ENCODE data around the gene SLC12A9. TPM values are rescaled to one million over a fixed set of nuclear protein-coding genes. Genes with fewer than 3 reads are reported as not detected.
A peak's percentile ranks its signal among the peaks of the same experiment; 100 is the strongest.

Gene SLC12A9
- polyA plus RNA-seq, 3 donors from 2014 or later: 3.2 to 5.9 (median 4.7) TPM

- Mint-ChIP-seq H3K4me1 (no peaks in the 10 kb centered on the region), H3K27ac (no peak overlapping the region), H3K9me3 (no peaks in the 10 kb centered on the region), H3K36me3 (peaks cover 17 to 31% (median 25%) of the 10 kb centered on the region in 3 donors), H3K4me3 (no peak overlapping the region), H3K27me3 (ENCODE audit: low read depth in 3 of 3) (peaks cover 0 to 4% (median 4%) of the 10 kb centered on the region in 3 donors)
- DNase-seq: no peak
Measured at GRCh38 chr7:100860702-100861615, 8.4 kb downstream of the SLC12A9 start.

DNA sequence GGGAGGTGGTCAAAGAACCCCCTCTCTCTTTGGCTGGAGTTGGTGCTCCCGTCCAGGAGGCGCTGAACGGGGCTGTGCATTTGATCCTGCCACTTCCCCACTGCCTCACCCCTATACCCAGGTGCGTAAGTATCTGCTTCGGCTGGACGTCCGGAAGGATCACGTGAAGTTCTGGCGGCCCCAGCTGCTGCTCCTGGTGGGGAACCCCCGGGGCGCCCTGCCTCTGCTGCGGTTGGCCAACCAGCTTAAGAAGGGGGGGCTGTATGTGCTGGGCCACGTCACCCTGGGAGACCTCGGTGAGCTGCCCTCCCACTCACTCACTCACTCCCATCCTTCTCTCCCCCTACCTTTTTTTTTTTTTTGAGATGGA is 9.1 kb downstream of the SLC12A9 start:
- Mint-ChIP-seq H3K27me3 (ENCODE audit: low read depth in 3 of 3) (peaks cover 0 to 4% (median 4%) of the 10 kb centered on the region in 3 donors), H3K27ac (no peak overlapping the region), H3K36me3 (peaks cover 17 to 31% (median 25%) of the 10 kb centered on the region in 3 donors), H3K9me3 (no peaks in the 10 kb centered on the region), H3K4me3 (no peak overlapping the region), H3K4me1 (no peaks in the 10 kb centered on the region)
- DNase-seq: no peak

DNA sequence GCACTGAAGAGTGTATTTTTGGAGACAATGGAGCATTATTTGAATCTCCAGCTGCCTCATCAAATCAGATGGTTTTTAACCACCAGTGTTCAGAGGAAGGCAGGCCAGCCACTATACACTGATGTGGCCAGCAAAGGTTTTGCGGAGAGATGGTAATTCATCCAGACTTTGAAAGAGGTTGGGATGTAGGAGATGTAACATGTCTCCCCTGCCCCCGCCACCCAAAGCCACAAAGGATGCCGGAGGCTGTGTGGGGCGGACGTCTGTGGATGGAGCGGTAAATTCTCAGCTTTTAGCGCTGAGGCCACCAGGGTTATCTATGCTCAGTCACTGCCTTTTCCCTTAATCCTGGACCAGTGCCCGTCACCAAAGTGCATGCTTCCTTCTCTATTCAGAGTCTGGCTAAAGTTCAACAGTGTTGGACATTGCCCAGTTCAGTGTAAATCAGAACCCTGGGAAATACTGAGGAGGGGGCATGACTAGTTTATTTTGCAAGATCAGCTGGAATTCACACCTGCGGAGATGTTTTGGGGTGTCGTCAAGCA is 11.0 kb downstream of the SLC12A9 start:
- DNase-seq: no peak
- H3K27ac Mint-ChIP-seq: peak overlapping the region in 1 of 6 donors; percentile 29
- no peak overlapping the region for H3K4me3 Mint-ChIP-seq
- H3K9me3 Mint-ChIP-seq: no peaks in the 10 kb centered on the region
- peaks cover 0 to 4% (median 4%) of the 10 kb centered on the region in 3 donors for H3K27me3 Mint-ChIP-seq (ENCODE audit: low read depth in 3 of 3)
- H3K4me1 Mint-ChIP-seq: peaks cover 0 to 2% of the 10 kb centered on the region in 2 donors
- H3K36me3 Mint-ChIP-seq: peaks cover 17 to 27% (median 25%) of the 10 kb centered on the region in 3 donors

DNA sequence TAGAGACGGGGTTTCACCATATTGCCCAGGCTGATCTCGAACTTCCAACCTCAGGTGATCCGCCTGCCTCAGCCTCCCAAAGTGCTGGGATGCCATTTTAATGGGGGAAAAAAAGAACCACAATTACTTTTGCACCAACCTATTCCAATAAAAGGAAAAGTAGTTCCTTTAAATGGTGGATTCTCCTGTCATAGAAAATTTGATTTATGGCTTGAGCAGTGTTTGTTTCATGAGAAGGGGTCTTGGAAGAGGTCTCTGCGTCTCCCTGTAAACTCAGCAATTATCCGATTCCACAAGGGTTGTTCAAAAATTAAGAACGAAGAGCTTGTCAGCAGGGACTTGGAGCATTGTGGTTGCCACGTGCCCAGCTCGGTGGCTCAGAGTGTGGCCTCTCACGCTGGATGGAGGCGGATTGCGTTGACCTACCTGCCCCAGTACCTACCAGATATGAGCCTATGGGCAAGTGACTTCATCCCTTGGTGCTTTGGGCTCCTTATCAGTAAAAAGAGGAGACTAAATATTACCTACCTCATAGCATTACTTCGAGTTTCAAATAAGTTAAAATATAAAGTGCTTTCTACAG is 11.8 kb downstream of the SLC12A9 start:
- peaks cover 0 to 2% of the 10 kb centered on the region in 2 donors for H3K4me1 Mint-ChIP-seq
- DNase-seq: no peak
- H3K9me3 Mint-ChIP-seq: no peaks in the 10 kb centered on the region
- H3K4me3 Mint-ChIP-seq: no peak overlapping the region
- peaks cover 17 to 27% (median 25%) of the 10 kb centered on the region in 3 donors for H3K36me3 Mint-ChIP-seq
- H3K27me3 Mint-ChIP-seq (ENCODE audit: low read depth in 3 of 3): peaks cover 0 to 4% (median 4%) of the 10 kb centered on the region in 3 donors
- no peak overlapping the region for H3K27ac Mint-ChIP-seq

GRCh38 chr7:100865372-100865911 is 12.9 kb downstream of the SLC12A9 start:
- H3K27ac Mint-ChIP-seq: peak overlapping the region in 1 of 6 donors; percentile 34
- DNase-seq: no peak
- no peaks in the 10 kb centered on the region for H3K9me3 Mint-ChIP-seq
- peaks cover 15 to 18% (median 18%) of the 10 kb centered on the region in 3 donors for H3K36me3 Mint-ChIP-seq
- H3K27me3 Mint-ChIP-seq (ENCODE audit: low read depth in 3 of 3): peaks cover 0 to 4% (median 4%) of the 10 kb centered on the region in 3 donors
- peaks cover 0 to 2% of the 10 kb centered on the region in 2 donors for H3K4me1 Mint-ChIP-seq
- H3K4me3 Mint-ChIP-seq: no peak overlapping the region

DNA sequence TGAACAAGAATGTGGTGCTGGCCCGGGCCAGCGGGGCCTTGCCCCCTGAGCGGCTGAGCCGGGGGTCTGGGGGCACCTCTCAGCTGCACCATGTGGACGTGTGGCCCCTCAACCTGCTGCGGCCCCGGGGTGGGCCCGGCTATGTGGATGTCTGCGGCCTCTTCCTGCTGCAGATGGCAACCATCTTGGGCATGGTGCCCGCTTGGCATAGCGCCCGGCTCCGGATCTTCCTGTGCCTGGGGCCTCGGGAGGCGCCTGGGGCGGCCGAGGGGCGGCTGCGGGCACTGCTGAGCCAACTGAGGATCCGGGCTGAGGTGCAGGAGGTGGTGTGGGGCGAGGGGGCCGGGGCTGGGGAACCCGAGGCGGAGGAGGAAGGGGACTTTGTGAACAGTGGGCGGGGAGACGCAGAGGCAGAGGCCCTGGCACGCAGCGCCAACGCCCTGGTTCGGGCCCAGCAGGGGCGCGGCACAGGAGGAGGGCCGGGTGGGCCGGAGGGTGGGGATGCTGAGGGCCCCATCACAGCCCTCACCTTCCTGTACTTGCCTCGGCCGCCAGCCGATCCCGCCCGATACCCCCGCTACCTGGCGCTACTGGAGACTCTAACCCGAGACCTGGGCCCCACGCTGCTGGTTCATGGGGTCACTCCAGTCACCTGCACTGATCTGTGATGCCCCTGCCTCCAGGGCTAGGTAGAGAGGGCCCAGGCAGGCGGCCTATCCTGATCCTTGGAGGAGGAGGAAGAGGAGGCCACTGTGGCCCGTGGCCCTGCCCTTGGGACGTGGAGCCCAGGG is 13.6 kb downstream of the SLC12A9 start:
- no peak overlapping the region for H3K4me3 Mint-ChIP-seq
- H3K4me1 Mint-ChIP-seq: peaks cover 0 to 2% of the 10 kb centered on the region in 2 donors
- H3K27me3 Mint-ChIP-seq (ENCODE audit: low read depth in 3 of 3): peaks cover 0 to 4% (median 2%) of the 10 kb centered on the region in 3 donors
- peaks cover 12 to 14% (median 12%) of the 10 kb centered on the region in 3 donors for H3K36me3 Mint-ChIP-seq
- DNase-seq: no peak
- H3K27ac Mint-ChIP-seq: no peak overlapping the region
- no peaks in the 10 kb centered on the region for H3K9me3 Mint-ChIP-seq

GRCh38 chr7:100866729-100867039 is 14.2 kb downstream of the SLC12A9 start:
- Mint-ChIP-seq H3K36me3 (peaks cover 12 to 14% (median 12%) of the 10 kb centered on the region in 3 donors), H3K4me1 (peaks cover 0 to 2% of the 10 kb centered on the region in 2 donors), H3K9me3 (no peaks in the 10 kb centered on the region), H3K27ac (no peak overlapping the region), H3K4me3 (no peak overlapping the region), H3K27me3 (ENCODE audit: low read depth in 3 of 3) (peaks cover 0 to 4% (median 2%) of the 10 kb centered on the region in 3 donors)
- no peak for DNase-seq

- H3K4me3 Mint-ChIP-seq: peak within 1 kb of the TSS in 1 of 5 donors; percentile 13
- H3K27ac Mint-ChIP-seq: no peak within 1 kb of the TSS
- no peak for DNase-seq
- H3K9me3 Mint-ChIP-seq: no peaks in the 10 kb centered on the region
- peaks cover 0 to 4% (median 2%) of the 10 kb centered on the region in 3 donors for H3K27me3 Mint-ChIP-seq (ENCODE audit: low read depth in 3 of 3)
- peaks cover 0 to 2% of the 10 kb centered on the region in 2 donors for H3K4me1 Mint-ChIP-seq
- H3K36me3 Mint-ChIP-seq: peaks cover 12 to 14% (median 13%) of the 10 kb centered on the region in 3 donors
Measured at GRCh38 chr7:100867040-100867775, 14.7 kb downstream of the SLC12A9 start, which contains the start of gene TRIP6. Gene TRIP6, plus strand, starts transcription at chr7:100867387. Its CDS starts 111 bp downstream, at chr7:100867498.

DNA sequence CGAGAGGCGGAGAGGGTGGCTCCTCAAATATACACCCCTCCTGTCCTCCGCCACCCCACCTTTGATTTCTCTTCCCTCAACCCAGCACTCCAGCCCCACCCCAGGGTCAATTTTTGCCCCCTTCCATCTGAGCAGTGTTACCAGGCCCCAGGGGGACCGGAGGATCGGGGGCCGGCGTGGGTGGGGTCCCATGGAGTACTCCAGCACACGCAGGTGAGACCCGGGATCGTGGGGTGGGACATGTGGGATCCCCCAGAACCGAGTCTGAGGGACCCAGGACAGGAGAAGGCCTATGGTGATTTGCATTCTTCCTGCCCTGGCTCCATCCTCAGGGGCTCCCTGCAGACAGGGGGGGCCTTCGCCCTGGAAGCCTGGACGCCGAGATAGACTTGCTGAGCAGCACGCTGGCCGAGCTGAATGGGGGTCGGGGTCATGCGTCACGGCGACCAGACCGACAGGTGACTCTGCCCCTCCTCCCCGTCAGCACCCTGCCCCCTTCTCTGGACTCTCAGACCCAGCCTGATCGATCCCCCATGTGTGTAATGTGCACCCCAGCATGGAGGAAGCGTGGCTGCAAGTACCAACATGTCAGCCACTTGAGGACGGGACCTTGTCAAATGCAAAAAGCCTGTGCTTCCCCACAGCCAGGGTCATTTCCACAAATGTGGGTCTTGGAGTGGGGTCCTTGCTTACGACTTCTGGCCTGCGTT is 15.4 kb downstream of the SLC12A9 start:
- Mint-ChIP-seq H3K36me3 (peaks cover 7 to 12% (median 8%) of the 10 kb centered on the region in 3 donors), H3K4me3 (no peak overlapping the region), H3K4me1 (peaks cover 0 to 2% of the 10 kb centered on the region in 2 donors), H3K27ac (no peak overlapping the region), H3K27me3 (ENCODE audit: low read depth in 3 of 3) (peaks cover 0 to 2% (median 0%) of the 10 kb centered on the region in 3 donors), H3K9me3 (no peaks in the 10 kb centered on the region)
- no peak for DNase-seq

GRCh38 chr7:100873599-100874299 is 21.2 kb downstream of the SLC12A9 start:
- H3K36me3 Mint-ChIP-seq: peaks cover 4 to 15% (median 5%) of the 10 kb centered on the region in 3 donors
- peaks cover 38 to 43% of the 10 kb centered on the region in 2 donors for H3K4me1 Mint-ChIP-seq
- H3K9me3 Mint-ChIP-seq: no peaks in the 10 kb centered on the region
- peaks cover 10 to 16% (median 12%) of the 10 kb centered on the region in 3 donors for H3K27me3 Mint-ChIP-seq (ENCODE audit: low read depth in 3 of 3)
- peak overlapping the region; percentile 49 to 99 (median 97) for H3K4me3 Mint-ChIP-seq
- H3K27ac Mint-ChIP-seq: peak overlapping the region; percentile 91 to 98 (median 96)
- DNase-seq: no peak

DNA sequence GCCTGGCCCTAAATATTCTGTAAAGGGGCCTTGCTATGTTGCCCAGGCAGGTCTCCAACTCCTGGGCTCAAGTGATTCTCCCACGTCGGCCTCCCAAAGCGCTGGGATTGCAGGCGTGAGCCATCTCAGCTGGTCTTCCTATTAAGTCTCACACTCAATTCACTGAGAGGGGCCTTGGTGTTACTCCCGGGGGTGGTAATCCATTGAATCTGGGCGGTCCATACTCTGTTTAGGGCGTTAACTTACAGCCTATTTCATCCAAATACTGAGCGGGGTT is 21.7 kb downstream of the SLC12A9 start:
- Mint-ChIP-seq H3K27me3 (ENCODE audit: low read depth in 3 of 3) (peaks cover 10 to 16% (median 12%) of the 10 kb centered on the region in 3 donors), H3K36me3 (peaks cover 4 to 15% (median 5%) of the 10 kb centered on the region in 3 donors), H3K9me3 (no peaks in the 10 kb centered on the region), H3K4me3 (peak overlapping the region; percentile 97 to 99 (median 99)), H3K4me1 (peaks cover 42 to 48% of the 10 kb centered on the region in 2 donors), H3K27ac (peak overlapping the region; percentile 91 to 98 (median 96))
- DNase-seq: no peak
